Epithelial cell of proximal tubule (primary cell): ENCODE measurements around the gene MEF2A. TPM values are rescaled to one million over a fixed set of nuclear protein-coding genes. Genes with fewer than 3 reads are reported as not detected.
A peak's percentile ranks its signal among the peaks of the same experiment; 100 is the strongest.
"Not testable (repeated sequence)": the region's sequence is repeated elsewhere in the genome, so short reads cannot be mapped to it uniquely, and the experiment has no call there.

Experiments used
- DNase-seq: peaks from one replicate; pipeline ENCODE4 v3.0.0-alpha.2; 2011; ENCODE audit warnings: low read depth
- H3K4me3 ChIP-seq: 2 replicates; pipeline ENCODE4 v1.5.1; 2011; ENCODE audit warnings: low read depth, mild to moderate bottlenecking, low read length
- total RNA-seq: library from RNA; depleted of rRNA; stranded (reverse); fragments of >200 nt; gene quantifications from 2 replicates; pipeline ENCODE4 v1.2.3, GENCODE V29; 2015
- TF ChIP-seq, protein P1 (sequence below): conservative IDR thresholded peaks from 2 replicates; pipeline ENCODE4 v1.5.1; 2012; ENCODE audit warnings: low read depth, mild to moderate bottlenecking, low read length

Gene MEF2A
- total RNA-seq, 1 donor from 2014 or later, result 30.2 TPM

DNA sequence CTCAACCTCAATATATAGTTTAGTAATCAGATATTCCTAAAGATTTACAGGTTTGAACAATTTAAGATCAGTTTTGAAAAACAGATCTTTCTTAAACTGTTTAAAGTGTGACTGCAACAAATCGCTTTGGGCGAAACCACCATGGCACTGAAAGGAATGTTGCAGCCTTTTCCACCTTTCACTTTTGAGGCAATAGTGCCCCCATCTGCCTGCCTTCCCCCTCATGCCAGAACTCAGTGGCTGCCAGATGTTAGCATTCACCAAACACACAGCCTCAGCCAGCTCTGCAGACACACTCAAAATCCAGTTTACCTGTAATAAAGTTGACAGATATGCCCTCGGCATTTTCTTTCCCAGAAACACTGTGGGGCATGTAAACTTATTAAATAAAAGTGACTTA is 164.1 kb downstream of the MEF2A start:
- DNase-seq, result no peak
- TF ChIP-seq, protein P1, sequence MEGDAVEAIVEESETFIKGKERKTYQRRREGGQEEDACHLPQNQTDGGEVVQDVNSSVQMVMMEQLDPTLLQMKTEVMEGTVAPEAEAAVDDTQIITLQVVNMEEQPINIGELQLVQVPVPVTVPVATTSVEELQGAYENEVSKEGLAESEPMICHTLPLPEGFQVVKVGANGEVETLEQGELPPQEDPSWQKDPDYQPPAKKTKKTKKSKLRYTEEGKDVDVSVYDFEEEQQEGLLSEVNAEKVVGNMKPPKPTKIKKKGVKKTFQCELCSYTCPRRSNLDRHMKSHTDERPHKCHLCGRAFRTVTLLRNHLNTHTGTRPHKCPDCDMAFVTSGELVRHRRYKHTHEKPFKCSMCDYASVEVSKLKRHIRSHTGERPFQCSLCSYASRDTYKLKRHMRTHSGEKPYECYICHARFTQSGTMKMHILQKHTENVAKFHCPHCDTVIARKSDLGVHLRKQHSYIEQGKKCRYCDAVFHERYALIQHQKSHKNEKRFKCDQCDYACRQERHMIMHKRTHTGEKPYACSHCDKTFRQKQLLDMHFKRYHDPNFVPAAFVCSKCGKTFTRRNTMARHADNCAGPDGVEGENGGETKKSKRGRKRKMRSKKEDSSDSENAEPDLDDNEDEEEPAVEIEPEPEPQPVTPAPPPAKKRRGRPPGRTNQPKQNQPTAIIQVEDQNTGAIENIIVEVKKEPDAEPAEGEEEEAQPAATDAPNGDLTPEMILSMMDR, result peak; percentile 73
- no peak overlapping the region for H3K4me3 ChIP-seq

DNA sequence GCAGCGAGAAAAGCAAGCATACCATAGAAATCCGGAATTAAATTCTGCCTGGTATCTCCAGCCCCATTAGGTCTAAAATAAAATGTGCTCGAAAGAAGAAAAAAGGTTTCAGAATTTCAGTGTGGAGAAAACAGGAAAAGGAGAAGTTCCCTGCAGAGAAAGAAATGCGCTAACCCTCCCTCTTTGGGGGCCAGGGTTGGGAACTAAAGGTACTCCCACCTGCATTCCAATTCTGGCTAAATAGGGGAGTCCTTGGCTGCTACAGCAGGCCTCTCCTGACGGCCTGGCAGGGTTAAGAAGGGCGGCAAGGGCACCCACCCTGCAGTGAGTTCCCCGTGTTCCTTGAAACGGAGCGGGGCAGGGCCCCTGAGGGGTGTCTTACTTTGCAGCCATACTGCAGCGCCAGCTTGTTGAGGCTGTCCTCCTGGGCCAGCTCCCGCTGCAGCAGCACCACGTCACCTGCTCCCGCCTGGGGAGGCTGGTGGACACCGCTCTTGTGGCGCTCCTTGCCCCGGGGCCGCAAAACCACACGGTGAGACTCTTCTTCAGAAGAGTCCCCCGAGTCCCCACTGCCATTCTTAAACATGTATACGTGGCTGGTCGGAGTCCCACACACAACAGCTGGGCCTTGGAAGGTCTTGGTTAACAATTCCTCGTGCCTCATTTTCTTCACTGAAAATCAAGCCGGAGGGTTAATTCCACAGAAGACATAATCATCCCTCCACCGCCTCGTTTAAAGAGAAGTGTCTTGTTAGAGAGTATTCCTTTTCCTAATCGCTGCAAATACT is 165.7 kb downstream of the MEF2A start:
- DNase-seq, result no peak
- TF ChIP-seq, protein P1, result no peak
- peak overlapping the region; percentile 82 for H3K4me3 ChIP-seq

DNA sequence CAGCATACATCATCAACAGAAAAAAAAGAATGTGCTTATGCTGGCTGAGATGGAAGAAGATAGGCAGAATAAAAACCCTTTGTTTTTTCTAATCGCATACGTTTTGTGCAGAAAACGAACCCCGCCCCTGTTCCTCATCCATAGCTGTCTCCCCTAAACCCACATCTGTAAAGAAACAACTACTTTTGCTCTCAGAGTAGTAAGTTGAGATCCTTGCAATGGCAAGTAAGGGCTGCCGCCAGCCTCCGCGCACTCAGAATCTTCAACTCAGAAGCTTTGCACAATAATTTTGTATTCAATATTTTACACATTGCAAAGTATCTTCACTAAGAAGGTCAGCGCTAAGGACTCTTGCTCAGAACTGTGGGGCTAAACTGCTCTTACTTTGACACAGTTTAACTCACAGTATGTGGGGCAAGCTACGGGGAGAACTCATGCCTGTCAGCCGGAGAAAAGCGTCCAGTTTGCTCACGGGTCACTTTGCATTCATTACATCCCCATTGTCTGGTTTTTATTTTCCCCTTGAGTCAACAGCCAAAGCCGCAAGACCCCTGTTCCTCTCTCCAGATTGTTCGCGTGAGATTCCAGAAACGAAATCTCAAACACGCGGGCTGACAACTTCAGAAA is 166.5 kb downstream of the MEF2A start:
- TF ChIP-seq, protein P1, result no peak
- no peak for DNase-seq
- peak overlapping the region; percentile 82 for H3K4me3 ChIP-seq

DNA sequence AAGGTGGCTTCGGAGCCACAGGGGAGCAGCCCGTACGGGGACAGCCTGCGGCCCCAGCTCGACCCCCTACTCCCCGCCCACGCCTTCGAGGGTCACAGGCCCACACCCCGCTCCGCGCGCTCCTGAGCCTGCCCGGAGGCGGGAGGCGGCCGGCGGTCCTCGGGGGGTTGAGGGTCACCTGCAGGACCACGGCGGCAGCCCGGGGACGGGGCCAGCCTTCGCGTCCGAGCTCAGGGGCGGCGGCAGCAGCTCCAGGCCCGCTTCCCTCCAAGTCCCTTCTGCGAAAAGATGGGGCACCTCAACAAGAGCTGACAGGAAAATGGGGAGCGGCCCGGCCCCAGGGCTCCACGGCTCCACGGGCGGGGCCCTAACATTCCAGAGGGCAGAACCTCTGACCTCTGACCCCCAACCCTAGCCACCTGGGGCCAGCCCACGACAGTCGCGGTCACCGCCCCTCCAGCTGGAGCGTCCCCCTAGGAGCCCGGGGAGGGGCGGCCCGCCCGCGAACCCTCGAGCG is 167.0 kb downstream of the MEF2A start:
- TF ChIP-seq, protein P1, result no peak

DNA sequence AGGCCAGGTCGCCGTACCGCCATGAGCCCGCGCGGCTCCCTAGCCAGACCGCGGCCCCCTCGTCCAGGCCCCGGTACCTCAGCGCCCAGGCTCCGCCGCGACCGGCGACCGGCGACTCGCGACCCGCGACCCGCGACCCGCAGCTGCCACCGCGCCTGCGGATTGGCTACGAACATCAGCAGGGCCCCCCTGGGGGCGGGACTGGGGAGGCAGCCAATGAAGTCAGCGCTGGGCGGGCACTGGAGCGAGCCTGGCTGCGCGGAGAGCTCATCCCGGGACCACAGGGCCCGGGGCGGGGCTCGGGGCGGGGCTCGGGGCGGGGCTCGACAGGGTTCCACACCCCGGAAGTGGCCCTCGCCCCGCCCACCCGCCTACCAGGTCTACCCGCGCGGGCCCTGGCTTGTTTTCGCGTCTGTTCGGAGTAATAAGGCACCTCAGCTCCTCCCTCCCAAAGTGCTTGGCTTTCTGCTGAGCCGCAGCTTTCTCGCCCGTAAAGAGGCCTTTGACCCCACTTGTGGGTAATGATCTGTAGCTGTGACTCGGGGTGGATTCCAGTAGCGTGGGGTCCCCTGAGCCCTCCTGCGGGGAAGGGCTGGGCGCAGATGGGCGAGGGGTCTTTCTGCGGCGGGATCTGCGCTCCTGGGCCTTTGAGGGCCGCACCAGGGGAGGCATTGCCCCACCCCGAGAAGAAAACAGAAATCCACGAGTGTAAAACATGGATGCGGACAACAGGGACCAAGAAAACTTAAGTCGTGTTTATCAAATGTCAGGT is 167.7 kb downstream of the MEF2A start, which contains the start of gene LYSMD4:
TSS of gene LYSMD4 (minus strand) at position 170 of the 772 bp plus-strand sequence. CDS start 1,438 bp downstream, outside the sequence.
- DNase-seq, result peak; percentile 40
- TF ChIP-seq, protein P1, result no peak
- peak within 1 kb of the TSS; percentile 82 for H3K4me3 ChIP-seq

More for the DNA sequence above, 167.0 kb downstream of the MEF2A start:
- no peak for DNase-seq
- peak overlapping the region; percentile 82 for H3K4me3 ChIP-seq

DNA sequence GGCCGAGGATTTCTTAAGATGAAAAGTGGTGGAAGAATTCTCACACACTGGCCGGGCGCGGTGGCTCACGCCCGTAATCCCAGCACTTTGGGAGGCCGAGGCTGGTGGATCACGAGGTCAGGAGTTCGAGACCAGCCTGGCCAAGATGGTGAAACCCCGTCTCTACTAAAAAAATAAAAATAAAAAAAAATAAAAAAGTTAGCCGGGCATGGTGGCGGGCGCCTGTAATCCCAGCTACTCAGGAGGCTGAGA is 168.2 kb downstream of the MEF2A start:
- DNase-seq, result not testable (repeated sequence)
- H3K4me3 ChIP-seq, result peak overlapping the region; percentile 58

DNA sequence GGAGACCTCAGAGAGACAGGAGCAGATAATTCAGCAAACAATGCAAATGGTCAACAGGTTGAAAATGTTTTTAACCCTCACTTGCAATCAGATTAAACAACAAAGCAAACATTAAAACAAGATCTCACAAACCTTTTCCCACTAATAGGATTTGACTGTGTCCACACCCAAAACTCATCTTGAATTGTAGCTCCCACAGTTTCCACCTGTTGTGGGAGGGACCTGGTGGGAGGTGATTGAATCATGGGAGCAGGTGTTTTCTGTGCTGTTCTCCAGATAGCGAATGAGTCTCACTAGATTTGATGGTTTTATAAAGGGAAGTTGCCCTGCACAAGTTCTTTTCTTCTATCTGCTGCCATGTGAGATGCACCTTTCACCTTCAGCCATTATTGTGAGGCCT is 168.8 kb downstream of the MEF2A start:
- H3K4me3 ChIP-seq, result no peak overlapping the region
- TF ChIP-seq, protein P1, result no peak
- no peak for DNase-seq
